GM12878 (cell line): ENCODE results near the gene RNF167. TPM values are rescaled to one million over a fixed set of nuclear protein-coding genes. Genes with fewer than 3 reads are reported as not detected.

ENCODE experiments used
- BACH1 ChIP-seq: fragments of 450-650 bp; IDR thresholded peaks from 2 replicates; pipeline ENCODE4 v1.6.1; 2017; ENCODE audit warnings: mild to moderate bottlenecking, borderline replicate concordance
- CBFB ChIP-seq: IDR thresholded peaks from 2 replicates; pipeline ENCODE4 v1.6.1; 2016; ENCODE audit warnings: antibody characterized with exemption, low read depth
- CBX5 ChIP-seq: sonication (generic); IDR thresholded peaks from 2 replicates; pipeline ENCODE4 v1.6.1; 2016; ENCODE audit warnings: low read depth, moderate library complexity, mild to moderate bottlenecking, inconsistent platforms
- CHD2 ChIP-seq: IDR thresholded peaks from 2 replicates; pipeline ENCODE4 v1.6.1; 2011; ENCODE audit warnings: low read depth, low read length, improper control_type of control experiment, borderline replicate concordance
- CREB1 ChIP-seq: IDR thresholded peaks from 2 replicates; pipeline ENCODE4 v1.6.1; 2012; ENCODE audit warnings: low read depth, mild to moderate bottlenecking, inconsistent platforms
- EED ChIP-seq: sonication (generic); IDR thresholded peaks from 2 replicates; pipeline ENCODE4 v1.6.1; 2016; ENCODE audit warnings: antibody characterized with exemption, low read depth
- FOS ChIP-seq: IDR thresholded peaks from 3 replicates; pipeline ENCODE4 v1.6.1; 2011; ENCODE audit warnings: borderline replicate concordance; ENCODE audit not compliant: insufficient read length; ENCODE audit errors: extremely low read depth
- FOXK2 ChIP-seq: fragments of 450-650 bp; IDR thresholded peaks from 2 replicates; pipeline ENCODE4 v1.6.1; 2017; ENCODE audit warnings: mild to moderate bottlenecking, moderate library complexity
- IKZF1 ChIP-seq: fragments of 450-650 bp; conservative IDR thresholded peaks from 2 replicates; pipeline ENCODE4 v1.6.1; 2017; ENCODE audit warnings: antibody characterized with exemption, mild to moderate bottlenecking
- IKZF2 ChIP-seq, 2 experiments: fragments of 450-650 bp; IDR thresholded peaks; 2 replicates each; pipeline ENCODE4 v1.6.1; 2017; ENCODE audit warnings: mild to moderate bottlenecking in 2 of 2, moderate library complexity in 2 of 2
- KDM1A ChIP-seq: fragments of 200-600 bp; sonication (generic); IDR thresholded peaks from 2 replicates; pipeline ENCODE4 v1.6.1; 2016; ENCODE audit warnings: borderline replicate concordance
- MEF2A ChIP-seq: IDR thresholded peaks from 2 replicates; pipeline ENCODE4 v1.6.1; 2011; ENCODE audit warnings: low read depth, mild to moderate bottlenecking, low read length, moderate library complexity; ENCODE audit not compliant: insufficient read depth
- MTA2 ChIP-seq: fragments of 450-650 bp; IDR thresholded peaks from 2 replicates; pipeline ENCODE4 v1.6.1; 2016; ENCODE audit warnings: low read depth, mild to moderate bottlenecking, moderate library complexity
- NFYB ChIP-seq: IDR thresholded peaks from 2 replicates; pipeline ENCODE4 v1.6.1; 2011; ENCODE audit warnings: low read depth, mild to moderate bottlenecking, low read length, improper control_type of control experiment, moderate library complexity; ENCODE audit not compliant: insufficient read depth
- NKRF ChIP-seq: fragments of 450-650 bp; conservative IDR thresholded peaks from 2 replicates; pipeline ENCODE4 v1.6.1; 2017; ENCODE audit warnings: mild to moderate bottlenecking, moderate library complexity
- PKNOX1 ChIP-seq: fragments of 450-650 bp; IDR thresholded peaks from 2 replicates; pipeline ENCODE4 v1.6.1; 2016; ENCODE audit warnings: mild to moderate bottlenecking
- POLR2A ChIP-seq: IDR thresholded peaks from 2 replicates; pipeline ENCODE4 v1.6.1; 2011; ENCODE audit warnings: low read depth, mild to moderate bottlenecking, low read length
- POLR2AphosphoS5 ChIP-seq: IDR thresholded peaks from 2 replicates; pipeline ENCODE4 v1.6.1; 2011; ENCODE audit warnings: mild to moderate bottlenecking, low read length, inconsistent platforms
- POU2F2 ChIP-seq: IDR thresholded peaks from 3 replicates; pipeline ENCODE4 v1.6.1; 2011; ENCODE audit warnings: low read depth, mild to moderate bottlenecking, low read length, borderline replicate concordance
- SREBF2 ChIP-seq: IDR thresholded peaks from 2 replicates; pipeline ENCODE4 v1.6.1; 2012; ENCODE audit warnings: mild to moderate bottlenecking, low read length
- STAT1 ChIP-seq: fragments of 450-650 bp; conservative IDR thresholded peaks from 2 replicates; pipeline ENCODE4 v1.6.1; 2014; ENCODE audit warnings: antibody characterized with exemption, mild to moderate bottlenecking
- YY1 ChIP-seq: IDR thresholded peaks from 2 replicates; pipeline ENCODE4 v1.6.1; 2011; ENCODE audit warnings: low read depth, mild to moderate bottlenecking, low read length
- polyA plus RNA-seq, 11 experiments: library from polyadenylated mRNA; depleted of rRNA in 4 of 11; unstranded in 6 of 11; stranded (reverse) in 5 of 11; fragments of >200 nt; fragmentation: Nextera tagmentation in 4 of 11; fragmentation: Illumina TruSeq in 1 of 11; extraction: Ambion mirVana in 4 of 11; extraction: Trizol in 1 of 11; gene quantifications; 1 replicate in 1 of 11; 2 replicates in 10 of 11; pipeline versions ENCODE4 v1.2.1 to v1.2.3, GENCODE V29; 2011 to 2016; ENCODE audit warnings: inconsistent platforms in 2 of 11, missing spikeins in 2 of 11, low read depth in 1 of 11
- total RNA-seq, 4 experiments: library from RNA; depleted of rRNA in 3 of 4; stranded (reverse); fragments of >200 nt in 3 of 4; fragmentation: Illumina TruSeq in 1 of 4; extraction: Trizol in 1 of 4; gene quantifications; 2 replicates each; pipeline versions ENCODE4 v1.2.1 to v1.2.3, GENCODE V29; 2013 to 2021
- TF ChIP-seq, protein P1 (sequence below): fragments of 450-650 bp; IDR thresholded peaks from 2 replicates; pipeline ENCODE4 v1.6.1; 2014; ENCODE audit warnings: mild to moderate bottlenecking
- TF ChIP-seq, protein P2 (sequence below): IDR thresholded peaks from 2 replicates; pipeline ENCODE4 v1.6.1; 2012; ENCODE audit warnings: low read depth, low read length, improper control_type of control experiment
- TF ChIP-seq, protein P3 (sequence below): fragments of 450-650 bp; IDR thresholded peaks from 2 replicates; pipeline ENCODE4 v1.6.1; 2017; ENCODE audit warnings: low read depth, mild to moderate bottlenecking, moderate library complexity

The RNF167 gene
- total and polyA plus RNA-seq, 10 of the 15 experiments (the other 5 are each of a cell fraction or from before 2014, with no cell fraction given), result 33.6 to 147 (median 57.6) TPM

- TF ChIP-seq NKRF (peak; percentile 64; the same call in 1 of the 2 replicates), EED (peak; percentile 87; the same call in 1 of the 2 replicates), CBX5 (no peak), SREBF2 (no peak), YY1 (peak; percentile 51; the same call in 1 of the 2 replicates), MEF2A (no peak), POLR2A (peak; percentile 71), KDM1A (no peak), STAT1 (no peak), BACH1 (no peak), CREB1 (no peak), FOXK2 (no peak), FOS (no peak), POLR2AphosphoS5 (peak; percentile 15; the same call in 1 of the 2 replicates), MTA2 (0 out of 2 replicates have a peak, but pooled peaks have one; percentile 17), CHD2 (no peak), NFYB (no peak), POU2F2 (peak; percentile 58; the same call in 2 of the 3 replicates), IKZF1 (peak; percentile 53), IKZF2 (IDR thresholded peaks at IDR 0.05) (peak; percentile 36 to 98; a peak in 2 of 4 replicates), CBFB (no peak), PKNOX1 (no peak)
- TF ChIP-seq, protein P1, sequence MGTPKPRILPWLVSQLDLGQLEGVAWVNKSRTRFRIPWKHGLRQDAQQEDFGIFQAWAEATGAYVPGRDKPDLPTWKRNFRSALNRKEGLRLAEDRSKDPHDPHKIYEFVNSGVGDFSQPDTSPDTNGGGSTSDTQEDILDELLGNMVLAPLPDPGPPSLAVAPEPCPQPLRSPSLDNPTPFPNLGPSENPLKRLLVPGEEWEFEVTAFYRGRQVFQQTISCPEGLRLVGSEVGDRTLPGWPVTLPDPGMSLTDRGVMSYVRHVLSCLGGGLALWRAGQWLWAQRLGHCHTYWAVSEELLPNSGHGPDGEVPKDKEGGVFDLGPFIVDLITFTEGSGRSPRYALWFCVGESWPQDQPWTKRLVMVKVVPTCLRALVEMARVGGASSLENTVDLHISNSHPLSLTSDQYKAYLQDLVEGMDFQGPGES, result no peak
- TF ChIP-seq, protein P2, sequence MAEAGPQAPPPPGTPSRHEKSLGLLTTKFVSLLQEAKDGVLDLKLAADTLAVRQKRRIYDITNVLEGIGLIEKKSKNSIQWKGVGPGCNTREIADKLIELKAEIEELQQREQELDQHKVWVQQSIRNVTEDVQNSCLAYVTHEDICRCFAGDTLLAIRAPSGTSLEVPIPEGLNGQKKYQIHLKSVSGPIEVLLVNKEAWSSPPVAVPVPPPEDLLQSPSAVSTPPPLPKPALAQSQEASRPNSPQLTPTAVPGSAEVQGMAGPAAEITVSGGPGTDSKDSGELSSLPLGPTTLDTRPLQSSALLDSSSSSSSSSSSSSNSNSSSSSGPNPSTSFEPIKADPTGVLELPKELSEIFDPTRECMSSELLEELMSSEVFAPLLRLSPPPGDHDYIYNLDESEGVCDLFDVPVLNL, result no peak
- TF ChIP-seq, protein P3, sequence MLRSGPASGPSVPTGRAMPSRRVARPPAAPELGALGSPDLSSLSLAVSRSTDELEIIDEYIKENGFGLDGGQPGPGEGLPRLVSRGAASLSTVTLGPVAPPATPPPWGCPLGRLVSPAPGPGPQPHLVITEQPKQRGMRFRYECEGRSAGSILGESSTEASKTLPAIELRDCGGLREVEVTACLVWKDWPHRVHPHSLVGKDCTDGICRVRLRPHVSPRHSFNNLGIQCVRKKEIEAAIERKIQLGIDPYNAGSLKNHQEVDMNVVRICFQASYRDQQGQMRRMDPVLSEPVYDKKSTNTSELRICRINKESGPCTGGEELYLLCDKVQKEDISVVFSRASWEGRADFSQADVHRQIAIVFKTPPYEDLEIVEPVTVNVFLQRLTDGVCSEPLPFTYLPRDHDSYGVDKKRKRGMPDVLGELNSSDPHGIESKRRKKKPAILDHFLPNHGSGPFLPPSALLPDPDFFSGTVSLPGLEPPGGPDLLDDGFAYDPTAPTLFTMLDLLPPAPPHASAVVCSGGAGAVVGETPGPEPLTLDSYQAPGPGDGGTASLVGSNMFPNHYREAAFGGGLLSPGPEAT, result 0 out of 2 replicates have a peak, but pooled peaks have one; percentile 16
Observed at GRCh38 chr17:4940555-4941318, 669 bp downstream of the RNF167 start (continued).
